Frontal cortex (tissue), 4 donors: ENCODE data around the gene ACADM. TPM values are rescaled to one million over a fixed set of nuclear protein-coding genes. Genes with fewer than 3 reads are reported as not detected.
"Not testable (repeated sequence)": the region's sequence is repeated elsewhere in the genome, so short reads cannot be mapped to it uniquely, and the experiment has no call there.

ENCODE experiments used
- DNase-seq, 2 donors: peaks; one replicate each; pipeline ENCODE4 v3.0.0; 2012; ENCODE audit warnings: low spot score in 2 of 2
- FAIRE-seq: peaks from 2 replicates; lab custom pipeline; 2012; peaks lifted over from hg19 to GRCh38; lab: Jason Lieb, UNC
- total RNA-seq: library from RNA; depleted of rRNA; stranded (reverse); fragments of >200 nt; gene quantifications from one replicate; pipeline ENCODE4 v1.2.3, GENCODE V29; 2014
- donor health status: control.
- donor health status: control.
- donor health status: control.

Gene ACADM
- 54.2 TPM for total RNA-seq

GRCh38 chr1:75724472-75725022, at the start of gene ACADM:
Gene ACADM, plus strand, starts transcription at chr1:75724709. Its CDS starts 79 bp downstream, at chr1:75724788.
- DNase-seq (peak; percentile 82 to 84), FAIRE-seq (no peak)

GRCh38 chr1:75677443-75677842, 47.1 kb upstream of the ACADM start:
- FAIRE-seq = no peak
- no peak for DNase-seq

GRCh38 chr1:75677964-75678363, 46.5 kb upstream of the ACADM start:
- not testable (repeated sequence) for FAIRE-seq

DNA sequence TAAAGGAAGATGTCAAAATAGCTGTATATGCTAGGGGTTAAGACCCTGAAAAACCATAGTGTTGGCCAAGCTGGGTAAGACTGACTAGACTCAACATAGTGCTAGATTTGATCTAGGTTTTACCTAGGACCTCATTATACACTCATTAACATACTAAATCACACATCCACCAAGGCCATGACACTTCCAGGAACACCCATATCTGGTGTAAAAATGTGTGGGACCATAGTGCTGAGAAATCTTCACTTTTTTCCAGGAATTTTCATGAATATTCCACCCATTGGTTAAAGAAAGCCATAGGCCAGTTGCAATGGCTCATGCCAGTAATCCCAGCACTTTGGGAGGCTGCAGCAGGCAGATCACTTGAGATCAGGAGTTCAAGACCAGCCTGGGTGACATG, 34.0 kb upstream of the ACADM start:
- no peak for FAIRE-seq

More at GRCh38 chr1:75677964-75678363, 46.5 kb upstream of the ACADM start:
- DNase-seq = not testable (repeated sequence)

GRCh38 chr1:75693551-75693950, 31.0 kb upstream of the ACADM start:
- FAIRE-seq (no peak), DNase-seq (no peak)

More for the DNA sequence above, 34.0 kb upstream of the ACADM start:
- no peak for DNase-seq

GRCh38 chr1:75696000-75696399, 28.5 kb upstream of the ACADM start:
- DNase-seq (no peak), FAIRE-seq (no peak)

GRCh38 chr1:75707191-75707590, 17.3 kb upstream of the ACADM start:
- no peak for DNase-seq
- no peak for FAIRE-seq

DNA sequence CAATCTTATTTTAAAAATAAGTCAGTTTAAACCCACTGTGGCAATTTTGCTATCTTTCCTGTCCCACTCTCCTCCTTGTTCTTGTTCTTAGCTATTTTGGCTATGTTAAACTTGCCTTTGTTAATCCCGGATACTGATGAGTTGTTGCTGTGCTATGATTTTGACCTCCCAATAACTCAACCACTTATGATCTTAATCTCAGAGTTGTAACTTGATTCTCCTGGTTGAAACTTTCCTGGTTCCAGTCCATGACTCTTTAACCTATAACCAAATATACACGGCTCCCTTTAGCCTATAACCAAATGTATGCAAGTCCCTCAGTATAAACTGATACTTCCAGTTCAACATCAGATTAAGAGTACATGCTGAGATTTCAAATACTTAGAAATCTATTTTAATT, 15.6 kb upstream of the ACADM start:
- DNase-seq = no peak
- no peak for FAIRE-seq

DNA sequence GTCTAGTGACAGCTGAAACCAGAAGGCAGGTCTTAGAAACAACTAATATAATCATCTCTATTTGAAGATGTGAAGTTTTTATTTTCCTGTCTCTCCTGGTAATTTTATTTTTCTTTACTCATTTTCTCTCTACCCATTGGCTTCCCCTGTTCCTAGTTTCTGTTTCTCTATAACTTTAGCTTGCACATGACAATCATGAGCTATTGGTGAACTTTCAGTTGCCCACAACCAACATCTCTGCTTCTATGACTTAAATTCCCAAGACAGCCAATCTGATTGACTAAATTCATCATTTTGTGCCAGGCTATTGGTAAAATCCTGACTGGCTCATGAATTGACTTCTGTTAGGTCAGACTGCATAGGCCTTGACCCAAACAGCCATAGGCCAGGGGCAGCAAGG, 13.7 kb upstream of the ACADM start:
- no peak for DNase-seq
- FAIRE-seq = no peak

DNA sequence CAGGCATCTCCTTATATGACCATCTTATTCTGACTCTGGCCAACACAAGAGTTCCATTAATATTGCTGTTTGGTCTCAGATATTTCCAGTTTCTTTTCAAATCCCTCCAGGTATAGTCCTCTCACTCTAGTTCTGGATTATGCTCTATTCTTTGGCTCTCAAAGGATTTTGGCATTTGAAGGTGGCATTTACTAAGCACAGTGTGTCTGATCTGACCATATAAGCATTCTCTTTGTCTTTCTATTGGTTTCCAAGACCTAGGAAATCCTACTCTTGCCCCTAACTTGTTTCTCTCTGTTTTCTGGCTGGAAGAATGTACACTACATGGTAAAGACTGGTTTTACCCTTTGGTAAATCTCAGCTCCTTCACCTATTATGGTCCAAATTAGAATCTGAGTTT, 12.7 kb upstream of the ACADM start:
- DNase-seq (no peak), FAIRE-seq (no peak)

- DNase-seq (no peak), FAIRE-seq (no peak)
Observed at GRCh38 chr1:75712306-75712705, 12.2 kb upstream of the ACADM start.

GRCh38 chr1:75719810-75720209, 4.7 kb upstream of the ACADM start:
- DNase-seq (no peak), FAIRE-seq (no peak)

DNA sequence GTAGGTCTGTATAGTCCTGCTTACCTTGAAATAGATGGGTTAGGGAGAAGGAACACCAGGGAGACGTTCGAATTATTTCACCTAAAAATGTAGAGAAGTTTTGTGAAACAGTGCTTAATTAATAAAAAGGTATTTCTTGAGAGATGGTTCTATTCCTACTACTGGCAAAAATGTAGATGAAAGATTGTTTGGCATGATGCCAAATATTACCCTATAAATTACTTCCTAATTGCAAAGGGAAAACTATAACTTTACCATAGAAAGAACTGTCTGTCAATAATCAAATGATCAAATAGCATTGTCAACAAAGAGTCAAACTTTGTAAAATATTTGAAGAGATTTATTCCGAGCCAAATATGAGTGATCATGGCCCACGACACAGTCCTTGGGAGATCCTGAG, 4.2 kb upstream of the ACADM start:
- DNase-seq = no peak

GRCh38 chr1:75720820-75721219, 3.7 kb upstream of the ACADM start:
- FAIRE-seq (no peak), DNase-seq (no peak)

More for the DNA sequence above, 4.2 kb upstream of the ACADM start:
- no peak for FAIRE-seq

DNA sequence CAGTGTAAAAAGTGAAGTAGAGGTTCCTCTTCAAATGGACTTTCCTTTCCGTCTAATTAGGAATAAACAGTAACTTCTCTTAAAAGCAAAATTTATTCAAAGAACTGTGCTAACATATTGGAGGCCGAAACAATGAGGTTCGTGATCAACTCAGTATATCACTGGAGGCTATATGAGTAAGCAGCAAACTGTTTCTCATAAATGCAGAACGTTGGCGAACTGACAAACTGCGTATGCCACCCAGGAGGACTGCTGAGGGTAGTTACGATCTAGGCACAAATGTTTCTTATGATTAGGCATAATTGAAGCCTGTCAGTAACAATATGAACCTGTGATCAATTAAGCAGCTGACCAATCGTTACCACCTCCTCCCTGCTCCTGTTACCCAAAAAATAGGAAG, 2.3 kb upstream of the ACADM start:
- not testable (repeated sequence) for FAIRE-seq, DNase-seq

DNA sequence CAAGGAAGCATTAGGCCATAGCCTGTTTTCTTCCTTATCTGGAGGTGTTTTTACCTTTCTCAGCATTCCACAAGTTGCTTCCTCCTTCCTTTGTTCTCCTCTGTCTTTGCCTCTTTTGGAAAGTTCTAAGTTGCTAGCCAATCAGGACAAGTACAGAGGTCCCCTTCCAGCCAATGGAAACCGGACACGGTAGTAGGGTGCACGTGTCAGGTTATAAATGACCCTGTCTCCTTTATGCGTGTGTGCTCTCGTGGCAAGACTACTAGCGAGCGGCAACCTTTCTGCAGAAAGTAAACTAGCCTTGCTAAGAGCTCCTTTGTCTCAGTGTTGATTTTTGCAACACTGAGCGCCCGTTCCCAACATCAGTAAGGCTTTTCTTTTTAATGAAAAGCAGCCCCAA, 1.5 kb upstream of the ACADM start:
- no peak for FAIRE-seq

GRCh38 chr1:75723989-75724471, 479 bp upstream of the ACADM start:
- DNase-seq = peak in 1 of 2 donors; percentile 61
- no peak for FAIRE-seq

More for the DNA sequence above, 1.5 kb upstream of the ACADM start:
- no peak for DNase-seq

DNA sequence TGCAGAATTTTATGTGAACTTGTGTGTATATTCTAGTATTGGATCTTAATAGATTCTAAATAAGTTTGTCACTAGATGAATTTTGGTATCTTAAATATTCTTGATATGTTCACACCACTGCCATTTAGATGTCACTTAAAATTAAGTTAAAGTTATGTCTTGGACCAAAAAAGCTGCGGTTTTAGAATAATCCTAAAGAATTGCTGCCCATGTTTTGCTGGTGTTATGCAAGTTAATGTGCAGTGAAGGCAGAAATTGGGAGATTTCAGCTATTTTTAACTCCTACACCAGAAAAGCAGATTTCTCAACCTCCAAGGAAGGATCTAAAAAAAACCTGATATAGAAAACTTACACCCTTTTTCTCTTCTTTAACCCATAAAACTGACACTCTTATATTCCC, 757 bp downstream of the ACADM start:
- no peak for FAIRE-seq
- peak in 1 of 2 donors; percentile 8 for DNase-seq

GRCh38 chr1:75725861-75726361, 1.4 kb downstream of the ACADM start:
- no peak for DNase-seq
- FAIRE-seq = no peak

GRCh38 chr1:75727571-75727970, 3.1 kb downstream of the ACADM start:
- FAIRE-seq (no peak), DNase-seq (no peak)

DNA sequence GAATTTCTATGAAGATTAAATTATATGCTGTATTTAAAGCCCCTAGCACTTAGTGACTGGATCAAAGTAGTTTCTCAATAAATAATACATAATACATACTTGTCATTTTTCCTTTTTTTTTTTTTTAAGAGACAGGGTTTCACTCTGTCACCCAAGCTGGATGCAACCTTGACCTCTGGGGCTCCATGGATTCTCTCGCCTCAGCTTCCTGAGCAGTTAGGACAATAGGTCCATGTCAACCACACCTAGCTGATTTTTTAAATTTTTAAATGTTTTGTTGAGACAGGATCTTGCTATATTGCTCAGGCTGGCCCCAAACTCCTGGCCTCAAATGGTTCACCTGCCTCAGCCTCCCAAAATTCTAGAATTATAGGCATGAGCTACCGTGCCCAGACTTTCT, 5.9 kb downstream of the ACADM start:
- FAIRE-seq = no peak
- DNase-seq = no peak

DNA sequence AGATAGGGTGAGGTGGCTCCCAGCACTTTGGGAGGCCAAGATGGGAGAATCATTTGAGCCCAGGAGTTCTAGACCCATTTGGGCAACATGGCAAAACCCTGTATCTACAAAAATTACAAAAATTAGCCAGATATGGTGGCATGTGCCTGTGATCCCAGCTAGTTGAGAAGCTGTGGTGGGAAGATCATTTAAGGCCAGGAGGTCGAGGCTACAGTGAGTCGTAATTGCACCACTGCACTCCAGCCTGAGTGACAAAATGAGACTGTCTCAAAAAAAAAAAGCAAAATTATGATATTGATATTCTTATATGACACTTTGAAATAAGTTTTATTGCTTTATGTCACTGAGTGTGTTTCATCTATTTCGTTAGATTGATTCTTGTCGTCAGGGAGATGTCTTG, 7.4 kb downstream of the ACADM start:
- FAIRE-seq = no peak
- no peak for DNase-seq
